K562 (cell line): ENCODE data around the gene ACTR5. TPM values are rescaled to one million over a fixed set of nuclear protein-coding genes. Genes with fewer than 3 reads are reported as not detected.

Source experiments
- ATAC-seq: fragments of 200-7000 bp; cut with Tn5 transposase; 3 replicates; pipeline ENCODE4 v1.9.1; 2020; ENCODE audit warnings: moderate library complexity
- BruUV-seq: library from RNA; stranded (reverse); fragments of 400-500 nt; replicated peaks from 2 replicates; lab custom pipeline; 2021; lab: Mats Ljungman, UMichigan
- CTCF ChIA-PET: fragments of 300-600 bp; formaldehyde crosslinking; extraction: SDS; loops from one replicate; lab custom pipeline; 2021; ENCODE audit warnings: low intra/inter-chr PET ratio; lab: Yijun Ruan, JAX
- POLR2A ChIA-PET: fragments of 300-600, 350-650 bp; sonication (Branson Sonifier 250); formaldehyde crosslinking; extraction: SDS; loops from one replicate; lab custom pipeline; 2021; ENCODE audit warnings: antibody characterized with exemption, inconsistent platforms; lab: Yijun Ruan, JAX
- DNase-seq, 4 experiments: peaks; one replicate each; pipeline versions ENCODE4 v3.0.0 to v3.0.0-alpha.2; 2011 to 2018; ENCODE audit warnings: low spot score in 3 of 4, mixed read lengths in 3 of 4; ENCODE audit errors: extremely low read depth in 1 of 4
- FAIRE-seq: peaks from 2 replicates; lab custom pipeline; 2011; peaks lifted over from hg19 to GRCh38; lab: Jason Lieb, UNC
- H2AFZ ChIP-seq: 2 replicates; pipeline ENCODE4 v1.6.0; 2011; ENCODE audit warnings: low read depth, low read length, control low read depth, inconsistent platforms
- H3K27ac ChIP-seq: fragments of 200-600 bp; 3 replicates; pipeline ENCODE4 v1.8.0; 2011; ENCODE audit warnings: low read depth, mild to moderate bottlenecking, control low read depth, inconsistent platforms, low read length, moderate library complexity, mixed read lengths; ENCODE audit errors: extremely low read depth
- H3K27me3 ChIP-seq, 2 experiments: fragments of 300-600 bp in 1 of 2; 2 replicates in 1 of 2; 3 replicates in 1 of 2; pipeline versions ENCODE4 v1.6.0 to v1.8.0; 2011; ENCODE audit warnings: inconsistent platforms in 2 of 2, low read length in 2 of 2, mild to moderate bottlenecking in 1 of 2, mixed read lengths in 1 of 2, moderate library complexity in 1 of 2; ENCODE audit not compliant: control insufficient read depth in 2 of 2, insufficient read depth in 2 of 2
- H3K36me3 ChIP-seq: fragments of 300-600 bp; 3 replicates; pipeline ENCODE4 v1.8.0; 2011; ENCODE audit warnings: mild to moderate bottlenecking, low read length, inconsistent platforms; ENCODE audit not compliant: control insufficient read depth, insufficient read depth
- H3K4me1 ChIP-seq, 2 experiments: fragments of 200-600 bp in 1 of 2; replicated peaks in 1 of 2; 2 replicates in 1 of 2; 3 replicates in 1 of 2; pipeline versions ENCODE4 v1.5.1 to v1.8.0; 2011; ENCODE audit warnings: inconsistent platforms in 2 of 2, low read length in 2 of 2, mild to moderate bottlenecking in 1 of 2, mixed read lengths in 1 of 2, moderate library complexity in 1 of 2; ENCODE audit not compliant: control insufficient read depth in 2 of 2, insufficient read depth in 2 of 2
- H3K4me2 ChIP-seq: 2 replicates; pipeline ENCODE4 v1.6.1; 2011; ENCODE audit warnings: low read length, control low read depth, inconsistent platforms, mixed read lengths; ENCODE audit not compliant: insufficient read depth
- H3K4me3 ChIP-seq: fragments of 200-600 bp; sonication (generic), shearing (Covaris generic); 2 replicates; pipeline ENCODE4 v1.5.1; 2016; ENCODE audit warnings: control low read depth, inconsistent platforms
- H3K79me2 ChIP-seq: fragments of 200-600 bp; 3 replicates; pipeline ENCODE4 v1.8.0; 2011; ENCODE audit warnings: low read length, inconsistent platforms; ENCODE audit not compliant: control insufficient read depth, insufficient read depth
- H3K9ac ChIP-seq, 2 experiments: 2 replicates each; pipeline versions ENCODE4 v1.6.0 to v1.6.1; 2011; ENCODE audit warnings: low read depth in 2 of 2, low read length in 2 of 2, control low read depth in 1 of 2, inconsistent platforms in 1 of 2, mild to moderate bottlenecking in 1 of 2, mixed read lengths in 1 of 2; ENCODE audit not compliant: insufficient read depth in 1 of 2
- H3K9me1 ChIP-seq: one replicate; pipeline ENCODE4 v1.6.0; 2011; ENCODE audit warnings: inconsistent platforms, mild to moderate bottlenecking, low read length, moderate library complexity; ENCODE audit not compliant: control insufficient read depth, insufficient read depth
- H3K9me3 ChIP-seq: replicated peaks from 2 replicates; pipeline ENCODE4 v1.5.1; 2011; ENCODE audit warnings: low read depth, low read length, inconsistent platforms; ENCODE audit not compliant: control insufficient read depth, insufficient read depth
- H4K20me1 ChIP-seq: replicated peaks from 2 replicates; pipeline ENCODE4 v1.6.1; 2011; ENCODE audit warnings: low read length, inconsistent platforms, mixed read lengths; ENCODE audit not compliant: control insufficient read depth, insufficient read depth
- CREB3L1 ChIP-seq: fragments of 450-650 bp; IDR thresholded peaks from 2 replicates; pipeline ENCODE4 v1.6.1; 2014; ENCODE audit warnings: low read depth, mild to moderate bottlenecking, moderate library complexity, borderline replicate concordance
- ELF2 ChIP-seq: fragments of 250-450 bp; sonication (Bioruptor Pico); IDR thresholded peaks from 2 replicates; pipeline ENCODE4 v1.5.0; 2021; ENCODE audit warnings: mild to moderate bottlenecking
- HNRNPL ChIP-seq: fragments of 200-400 bp; formaldehyde crosslinking; IDR thresholded peaks from 2 replicates; pipeline ENCODE4 v1.6.1; 2017; ENCODE audit warnings: low read depth, mild to moderate bottlenecking, low read length
- NCOA2 ChIP-seq, 2 experiments: fragments of 450-650 bp; IDR thresholded peaks; 2 replicates each; pipeline ENCODE4 v1.6.1; 2018; ENCODE audit warnings: mild to moderate bottlenecking in 2 of 2, moderate library complexity in 1 of 2; ENCODE audit not compliant: partially characterized antibody in 2 of 2
- TSC22D4 ChIP-seq: fragments of 450-650 bp; IDR thresholded peaks from 2 replicates; pipeline ENCODE4 v1.6.1; 2016; ENCODE audit warnings: missing genetic modification characterization, missing biosample characterization, control low read depth
- ZFX ChIP-seq: sonication (generic); formaldehyde crosslinking; IDR thresholded peaks from 2 replicates; pipeline ENCODE4 v1.8.0; 2022; ENCODE audit warnings: mild to moderate bottlenecking, missing genetic modification reagents, moderate library complexity
- ZNF184 ChIP-seq: sonication (generic); formaldehyde crosslinking; IDR thresholded peaks from 2 replicates; pipeline ENCODE4 v1.5.0; 2020; ENCODE audit warnings: missing genetic modification reagents
- ZNF217 ChIP-seq: sonication (generic); formaldehyde crosslinking; IDR thresholded peaks from 2 replicates; pipeline ENCODE4 v1.8.0; 2022; ENCODE audit warnings: mild to moderate bottlenecking, missing genetic modification reagents
- WGBS: fragments of 100-300 bp; shearing (Covaris generic); methylation state at CpG from one replicate; pipeline ENCODE4 v1.1.6; 2016; ENCODE audit warnings: low coverage, mixed read lengths; ENCODE audit not compliant: insufficient coverage; ENCODE audit errors: missing lambda C conversion rate; 5-methylcytosine and 5-hydroxymethylcytosine counted together
- in situ Hi-C: fragments of 300-500 bp; cut with MboI; formaldehyde crosslinking; loops from 4 replicates; pipeline ENCODE4 v1.15.0; 2018; ENCODE audit warnings: inconsistent platforms, mixed read lengths
- intact Hi-C: fragments of 100-400 bp; cut with micrococcal nuclease; formaldehyde crosslinking; loops from 2 replicates; pipeline ENCODE4 v1.14.2; 2022
- polyA plus RNA-seq, 8 experiments: library from polyadenylated mRNA; depleted of rRNA in 4 of 8; stranded (reverse) in 5 of 8; unstranded in 3 of 8; fragments of >200 nt; fragmentation: Nextera tagmentation in 2 of 8; fragmentation: Illumina TruSeq in 1 of 8; extraction: Ambion mirVana in 2 of 8; extraction: Trizol in 1 of 8; gene quantifications; 2 replicates each; pipeline versions ENCODE4 v1.2.1 to v1.2.3, GENCODE V29; 2011 to 2014; ENCODE audit warnings: inconsistent platforms in 1 of 8, missing spikeins in 1 of 8
- total RNA-seq, 7 experiments: library from RNA; depleted of rRNA in 6 of 7; stranded (reverse); fragments of >200 nt in 6 of 7; fragmentation: Illumina TruSeq in 2 of 7; extraction: Trizol in 2 of 7; gene quantifications; 2 replicates each; pipeline versions ENCODE4 v1.2.1 to v1.2.3, GENCODE V29; 2011 to 2021; ENCODE audit warnings: low replicate concordance in 1 of 7
- TF ChIP-seq, protein P1 (sequence below), 2 experiments: fragments of 450-650 bp; formaldehyde crosslinking in 1 of 2; IDR thresholded peaks; 2 replicates each; pipeline versions ENCODE4 v1.4.0 to v1.6.1; 2014 to 2020; ENCODE audit warnings: mild to moderate bottlenecking in 2 of 2, borderline replicate concordance in 1 of 2, low read depth in 1 of 2

ACTR5 gene
- total and polyA plus RNA-seq, 9 of the 15 experiments (the other 6 are each of a cell fraction or from before 2014, with no cell fraction given) = 0.93 to 18.8 (median 12.9) TPM

DNA sequence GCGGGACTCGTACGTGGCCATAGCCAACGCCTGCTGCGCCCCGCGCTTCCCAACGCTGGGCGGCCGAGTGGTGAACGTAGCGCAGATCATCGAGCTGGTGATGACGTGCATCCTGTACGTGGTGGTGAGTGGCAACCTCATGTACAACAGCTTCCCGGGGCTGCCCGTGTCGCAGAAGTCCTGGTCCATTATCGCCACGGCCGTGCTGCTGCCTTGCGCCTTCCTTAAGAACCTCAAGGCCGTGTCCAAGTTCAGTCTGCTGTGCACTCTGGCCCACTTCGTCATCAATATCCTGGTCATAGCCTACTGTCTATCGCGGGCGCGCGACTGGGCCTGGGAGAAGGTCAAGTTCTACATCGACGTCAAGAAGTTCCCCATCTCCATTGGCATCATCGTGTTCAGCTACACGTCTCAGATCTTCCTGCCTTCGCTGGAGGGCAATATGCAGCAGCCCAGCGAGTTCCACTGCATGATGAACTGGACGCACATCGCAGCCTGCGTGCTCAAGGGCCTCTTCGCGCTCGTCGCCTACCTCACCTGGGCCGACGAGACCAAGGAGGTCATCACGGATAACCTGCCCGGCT lies 20.6 kb upstream of the ACTR5 start (continued):
- TF ChIP-seq CREB3L1 (no peak), HNRNPL (no peak), TSC22D4 (tag) (no peak), ZNF184 (CRISPR knock-in tag) (no peak)
- TF ChIP-seq, all 486 proteins: peak for 0

GRCh38 chr20:38728191-38728781 lies 20.0 kb upstream of the ACTR5 start:
- no peak for TF ChIP-seq ZFX (CRISPR knock-in tag)
- TF ChIP-seq, protein P1, sequence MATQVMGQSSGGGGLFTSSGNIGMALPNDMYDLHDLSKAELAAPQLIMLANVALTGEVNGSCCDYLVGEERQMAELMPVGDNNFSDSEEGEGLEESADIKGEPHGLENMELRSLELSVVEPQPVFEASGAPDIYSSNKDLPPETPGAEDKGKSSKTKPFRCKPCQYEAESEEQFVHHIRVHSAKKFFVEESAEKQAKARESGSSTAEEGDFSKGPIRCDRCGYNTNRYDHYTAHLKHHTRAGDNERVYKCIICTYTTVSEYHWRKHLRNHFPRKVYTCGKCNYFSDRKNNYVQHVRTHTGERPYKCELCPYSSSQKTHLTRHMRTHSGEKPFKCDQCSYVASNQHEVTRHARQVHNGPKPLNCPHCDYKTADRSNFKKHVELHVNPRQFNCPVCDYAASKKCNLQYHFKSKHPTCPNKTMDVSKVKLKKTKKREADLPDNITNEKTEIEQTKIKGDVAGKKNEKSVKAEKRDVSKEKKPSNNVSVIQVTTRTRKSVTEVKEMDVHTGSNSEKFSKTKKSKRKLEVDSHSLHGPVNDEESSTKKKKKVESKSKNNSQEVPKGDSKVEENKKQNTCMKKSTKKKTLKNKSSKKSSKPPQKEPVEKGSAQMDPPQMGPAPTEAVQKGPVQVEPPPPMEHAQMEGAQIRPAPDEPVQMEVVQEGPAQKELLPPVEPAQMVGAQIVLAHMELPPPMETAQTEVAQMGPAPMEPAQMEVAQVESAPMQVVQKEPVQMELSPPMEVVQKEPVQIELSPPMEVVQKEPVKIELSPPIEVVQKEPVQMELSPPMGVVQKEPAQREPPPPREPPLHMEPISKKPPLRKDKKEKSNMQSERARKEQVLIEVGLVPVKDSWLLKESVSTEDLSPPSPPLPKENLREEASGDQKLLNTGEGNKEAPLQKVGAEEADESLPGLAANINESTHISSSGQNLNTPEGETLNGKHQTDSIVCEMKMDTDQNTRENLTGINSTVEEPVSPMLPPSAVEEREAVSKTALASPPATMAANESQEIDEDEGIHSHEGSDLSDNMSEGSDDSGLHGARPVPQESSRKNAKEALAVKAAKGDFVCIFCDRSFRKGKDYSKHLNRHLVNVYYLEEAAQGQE (IDR thresholded peaks at IDR 0.05; ENCODE audit: borderline replicate concordance) = no peak
- TF ChIP-seq, protein P1 (CRISPR knock-in tag; IDR thresholded peaks at IDR 0.05; ENCODE audit: low read depth) = no peak
- no peak for TF ChIP-seq ELF2 (CRISPR knock-in tag)
- no peak for TF ChIP-seq ZNF217 (CRISPR knock-in tag)
- no peak for TF ChIP-seq NCOA2 (IDR thresholded peaks at IDR 0.05; ENCODE audit: partially characterized antibody in 2 of 2)
- TF ChIP-seq, all 486 proteins: peak for 0
- intact Hi-C loops (loop anchor here (5.0 to 10.0 kb wide), 2 partner anchors 164 to 317 kb away; no protein-coding TSS in a partner anchor), in situ Hi-C loops (no loop called here)
- Histone ChIP-seq H3K36me3 (no peaks in the 10 kb centered on the region), H3K9me3 (no peaks in the 10 kb centered on the region), H3K4me2 (no peak overlapping the region), H3K27me3 (peaks cover 37 to 79% of the 10 kb centered on the region in 2 experiments), H2AFZ (no peak overlapping the region), H4K20me1 (no peaks in the 10 kb centered on the region; the same call in 1 of the 2 replicates), H3K4me3 (no peak overlapping the region), H3K79me2 (no peaks in the 10 kb centered on the region), H3K27ac (no peak overlapping the region), H3K9me1 (no peaks in the 10 kb centered on the region), H3K4me1 (peaks cover 8 to 57% of the 10 kb centered on the region in 2 experiments; a peak in 4 of 5 replicates), H3K9ac (no peak overlapping the region)
- ChIA-PET CTCF (interaction anchor here (1.3 kb wide), 1 partner anchor 82 kb away, joined by 5 read pairs; no protein-coding TSS in a partner anchor), POLR2A (no interaction called here)
- no TSS peak for BruUV-seq
- FAIRE-seq (no peak), DNase-seq (no peak), ATAC-seq (no peak)
- WGBS = 64% methylated on average over 15 of the region's 56 CpGs
